ENCODE measurements around the gene SLC25A2. TPM values are rescaled to one million over a fixed set of nuclear protein-coding genes. Genes with fewer than 3 reads are reported as not detected.

Gene SLC25A2
- total and polyA plus RNA-seq, 2 of the 13 experiments (the other 11 are each of a cell fraction or from before 2014, with no cell fraction given), result 0.13 TPM; not detected in 1

- TF ChIP-seq XBP1 (CRISPR knock-in tag; IDR thresholded peaks at IDR 0.05) (no peak), ZNF24 (IDR thresholded peaks at IDR 0.05) (no peak)
These were observed 41.5 kb upstream of the SLC25A2 start (continued) for GRCh38 chr5:141345327-141345726.

DNA sequence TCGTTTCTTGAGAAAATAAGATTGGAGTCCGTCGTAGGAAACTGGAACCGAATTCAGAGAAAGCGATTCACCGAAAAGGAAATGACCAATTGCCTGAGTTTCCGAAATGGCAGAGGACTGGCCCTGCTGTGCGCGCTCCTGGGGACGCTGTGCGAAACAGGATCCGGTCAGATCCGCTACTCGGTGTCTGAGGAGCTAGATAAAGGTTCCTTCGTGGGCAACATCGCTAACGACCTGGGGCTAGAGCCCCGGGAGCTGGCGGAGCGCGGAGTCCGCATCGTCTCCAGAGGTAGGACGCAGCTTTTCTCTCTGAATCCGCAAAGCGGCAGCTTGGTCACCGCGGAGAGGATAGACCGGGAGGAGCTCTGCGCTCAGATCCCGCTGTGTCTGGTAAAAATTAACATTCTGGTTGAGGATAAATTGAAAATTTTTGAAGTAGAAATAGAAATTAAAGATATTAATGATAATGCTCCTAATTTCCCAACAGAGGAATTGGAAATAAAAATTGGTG lies 40.2 kb upstream of the SLC25A2 start:
- Histone ChIP-seq H3K4me3 (replicated peaks in 1 of 3; ENCODE audit: insufficient read depth in 1 of 3, low read depth in 2 of 3, low read length in 3 of 3) (no peak overlapping the region), H3K27ac (ENCODE audit: extremely low read length, insufficient read depth, low read length) (no peak overlapping the region), H3K9me3 (ENCODE audit: low read length) (peaks cover 23% of the 10 kb centered on the region), H3K4me1 (ENCODE audit: insufficient read depth, low read length) (no peaks in the 10 kb centered on the region), H3K79me2 (ENCODE audit: insufficient read depth, low read length) (no peaks in the 10 kb centered on the region), H3K27me3 (ENCODE audit: control insufficient read depth in 1 of 2, insufficient read depth in 2 of 2, low read length in 2 of 2) (no peaks in the 10 kb centered on the region), H3K9ac (ENCODE audit: insufficient read depth, low read depth, low read length) (no peak overlapping the region), H3K4me2 (ENCODE audit: low read depth, low read length) (no peak overlapping the region), H4K20me1 (ENCODE audit: insufficient read depth, low read length) (no peaks in the 10 kb centered on the region), H3K36me3 (replicated peaks in 1 of 2; ENCODE audit: control insufficient read depth in 1 of 2, insufficient read depth in 2 of 2, low read length in 2 of 2) (no peaks in the 10 kb centered on the region), H2AFZ (ENCODE audit: low read length) (no peak overlapping the region)
- intact Hi-C loops (cut with micrococcal nuclease; ENCODE audit: unreplicated experiment), result no loop called here
- TF ChIP-seq, protein P1, sequence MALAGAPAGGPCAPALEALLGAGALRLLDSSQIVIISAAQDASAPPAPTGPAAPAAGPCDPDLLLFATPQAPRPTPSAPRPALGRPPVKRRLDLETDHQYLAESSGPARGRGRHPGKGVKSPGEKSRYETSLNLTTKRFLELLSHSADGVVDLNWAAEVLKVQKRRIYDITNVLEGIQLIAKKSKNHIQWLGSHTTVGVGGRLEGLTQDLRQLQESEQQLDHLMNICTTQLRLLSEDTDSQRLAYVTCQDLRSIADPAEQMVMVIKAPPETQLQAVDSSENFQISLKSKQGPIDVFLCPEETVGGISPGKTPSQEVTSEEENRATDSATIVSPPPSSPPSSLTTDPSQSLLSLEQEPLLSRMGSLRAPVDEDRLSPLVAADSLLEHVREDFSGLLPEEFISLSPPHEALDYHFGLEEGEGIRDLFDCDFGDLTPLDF (CRISPR knock-in tag; IDR thresholded peaks at IDR 0.05), result no peak
- no peak for TF ChIP-seq CHD2 (IDR thresholded peaks at IDR 0.05; ENCODE audit: low read depth, low read length)
- TF ChIP-seq ASH2L (IDR thresholded peaks at IDR 0.05; ENCODE audit: insufficient read length, low read depth, low read length), result no peak
- TF ChIP-seq HIVEP1 (CRISPR knock-in tag; IDR thresholded peaks at IDR 0.05), result no peak
- TF ChIP-seq REPIN1 (CRISPR knock-in tag; IDR thresholded peaks at IDR 0.05; ENCODE audit: borderline replicate concordance, low read depth), result no peak
- WGBS (ENCODE audit: low lambda C conversion rate), result 71% methylated on average over 31 of the region's 31 CpGs
- ChIA-PET CTCF (ENCODE audit: low intra/inter-chr PET ratio, low total read pairs) (interaction anchor here (0.9 kb wide), 1 partner anchor 217 kb away, joined by 3 read pairs; no protein-coding TSS in a partner anchor), POLR2A (no interaction called here)
- BruUV-seq (replicated peaks), result no TSS peak
- no peak for FAIRE-seq
- ATAC-seq, result no peak
- DNase-seq (ENCODE audit: low spot score), result no peak
- in situ Hi-C loops (cut with HindIII; ENCODE audit: extremely low pct_ligation_motif_present, low pct_unique_long_range_greater_than_20kb), result no loop called here
